H1 (cell line): Measurements from ENCODE around the gene CDY2A.
"Not testable (repeated sequence)": the region's sequence is repeated elsewhere in the genome, so short reads cannot be mapped to it uniquely, and the experiment has no call there.

Experiments
- BRCA1 ChIP-seq: IDR thresholded peaks from 2 replicates; pipeline ENCODE4 v1.6.1; 2012; ENCODE audit warnings: low read depth, low read length, improper control_type of control experiment
- CEBPB ChIP-seq: IDR thresholded peaks from 2 replicates; pipeline ENCODE4 v1.6.1; 2012; ENCODE audit warnings: low read depth, low read length
- EP300 ChIP-seq, 2 experiments: IDR thresholded peaks; 1 replicate in 1 of 2; 2 replicates in 1 of 2; pipeline ENCODE4 v1.6.1; 2011 to 2012; ENCODE audit warnings: low read depth in 2 of 2, low read length in 2 of 2, mild to moderate bottlenecking in 2 of 2, borderline replicate concordance in 1 of 2, inconsistent platforms in 1 of 2, moderate library complexity in 1 of 2
- EZH2 ChIP-seq: fragments of 200-600 bp; sonication (generic); IDR thresholded peaks from 2 replicates; pipeline ENCODE4 v1.7.1; 2012; ENCODE audit warnings: low read depth, mild to moderate bottlenecking, moderate library complexity, low read length, inconsistent platforms; ENCODE audit not compliant: severe bottlenecking
- GABPA ChIP-seq: IDR thresholded peaks from 2 replicates; pipeline ENCODE4 v1.6.1; 2011; ENCODE audit warnings: mild to moderate bottlenecking, low read length, moderate library complexity, borderline replicate concordance; ENCODE audit not compliant: insufficient read depth
- JUND ChIP-seq: IDR thresholded peaks from 2 replicates; pipeline ENCODE4 v1.6.1; 2011; ENCODE audit warnings: mild to moderate bottlenecking, improper control_type of control experiment, low read length
- MAFK ChIP-seq: IDR thresholded peaks from 2 replicates; pipeline ENCODE4 v1.6.1; 2012; ENCODE audit warnings: low read depth, mild to moderate bottlenecking, improper control_type of control experiment, low read length
- POLR2A ChIP-seq, 2 experiments: IDR thresholded peaks; 1 replicate in 1 of 2; 2 replicates in 1 of 2; pipeline ENCODE4 v1.6.1; 2011; ENCODE audit warnings: low read depth in 2 of 2, low read length in 2 of 2, mild to moderate bottlenecking in 2 of 2; ENCODE audit errors: control extremely low read depth in 1 of 2
- RFX5 ChIP-seq: IDR thresholded peaks from 2 replicates; pipeline ENCODE4 v1.6.1; 2011; ENCODE audit warnings: low read depth, low read length, improper control_type of control experiment, borderline replicate concordance
- SIX5 ChIP-seq: IDR thresholded peaks from 2 replicates; pipeline ENCODE4 v1.6.1; 2011; ENCODE audit warnings: mild to moderate bottlenecking, low read depth, low read length
- TF ChIP-seq, protein P1 (sequence below), 3 experiments: IDR thresholded peaks; 1 replicate in 2 of 3; 2 replicates in 1 of 3; pipeline versions ENCODE4 v1.5.1 to v1.6.1; 2011; ENCODE audit warnings: low read length in 3 of 3, mild to moderate bottlenecking in 3 of 3, inconsistent platforms in 2 of 3, low read depth in 1 of 3, moderate library complexity in 1 of 3; ENCODE audit not compliant: insufficient read depth in 1 of 3; ENCODE audit errors: control extremely low read depth in 1 of 3
- TF ChIP-seq, protein P2 (sequence below): IDR thresholded peaks from 2 replicates; pipeline ENCODE4 v1.6.1; 2012; ENCODE audit warnings: inconsistent platforms

DNA sequence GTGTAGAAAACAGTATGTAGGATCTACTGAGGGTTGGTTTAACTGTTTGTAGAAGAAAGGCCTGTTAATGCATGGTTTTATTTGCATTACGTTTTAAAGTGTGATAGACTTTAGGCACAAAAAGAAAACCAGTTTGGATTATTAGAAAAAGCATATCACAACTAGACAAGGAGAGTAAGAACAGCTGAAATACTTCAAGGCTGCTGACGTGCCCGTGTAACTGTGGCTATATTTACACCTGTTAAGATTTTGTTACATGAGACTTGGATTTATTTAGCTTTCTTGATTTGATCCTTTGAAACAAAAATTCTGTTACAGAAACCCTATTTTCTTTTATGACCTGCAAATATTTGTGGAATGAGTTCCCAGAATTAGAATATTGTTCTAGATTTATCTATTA is 9.3 kb downstream of the CDY2A start:
- not testable (repeated sequence) for TF ChIP-seq EZH2; SIX5; CEBPB; MAFK; RFX5; POLR2A (IDR thresholded peaks at IDR 0.05; ENCODE audit: control extremely low read depth in 1 of 2, low read depth in 2 of 2, low read length in 2 of 2); EP300 (IDR thresholded peaks at IDR 0.05; ENCODE audit: borderline replicate concordance in 1 of 2, low read depth in 2 of 2, low read length in 2 of 2); JUND; GABPA; BRCA1
- TF ChIP-seq, protein P1, sequence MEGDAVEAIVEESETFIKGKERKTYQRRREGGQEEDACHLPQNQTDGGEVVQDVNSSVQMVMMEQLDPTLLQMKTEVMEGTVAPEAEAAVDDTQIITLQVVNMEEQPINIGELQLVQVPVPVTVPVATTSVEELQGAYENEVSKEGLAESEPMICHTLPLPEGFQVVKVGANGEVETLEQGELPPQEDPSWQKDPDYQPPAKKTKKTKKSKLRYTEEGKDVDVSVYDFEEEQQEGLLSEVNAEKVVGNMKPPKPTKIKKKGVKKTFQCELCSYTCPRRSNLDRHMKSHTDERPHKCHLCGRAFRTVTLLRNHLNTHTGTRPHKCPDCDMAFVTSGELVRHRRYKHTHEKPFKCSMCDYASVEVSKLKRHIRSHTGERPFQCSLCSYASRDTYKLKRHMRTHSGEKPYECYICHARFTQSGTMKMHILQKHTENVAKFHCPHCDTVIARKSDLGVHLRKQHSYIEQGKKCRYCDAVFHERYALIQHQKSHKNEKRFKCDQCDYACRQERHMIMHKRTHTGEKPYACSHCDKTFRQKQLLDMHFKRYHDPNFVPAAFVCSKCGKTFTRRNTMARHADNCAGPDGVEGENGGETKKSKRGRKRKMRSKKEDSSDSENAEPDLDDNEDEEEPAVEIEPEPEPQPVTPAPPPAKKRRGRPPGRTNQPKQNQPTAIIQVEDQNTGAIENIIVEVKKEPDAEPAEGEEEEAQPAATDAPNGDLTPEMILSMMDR (IDR thresholded peaks at IDR 0.05; ENCODE audit: control extremely low read depth in 1 of 3, insufficient read depth in 1 of 3, low read depth in 1 of 3, low read length in 3 of 3), result not testable (repeated sequence)
- TF ChIP-seq, protein P2, sequence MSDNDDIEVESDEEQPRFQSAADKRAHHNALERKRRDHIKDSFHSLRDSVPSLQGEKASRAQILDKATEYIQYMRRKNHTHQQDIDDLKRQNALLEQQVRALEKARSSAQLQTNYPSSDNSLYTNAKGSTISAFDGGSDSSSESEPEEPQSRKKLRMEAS, result not testable (repeated sequence)
